Panc1 (cell line): ENCODE data around the gene ZACN.

ENCODE experiments used
- POLR2AphosphoS5 ChIP-seq: IDR thresholded peaks from 2 replicates; pipeline ENCODE4 v1.6.1; 2012; ENCODE audit warnings: mild to moderate bottlenecking, low read depth, low read length, moderate library complexity
- SIN3A ChIP-seq: IDR thresholded peaks from 2 replicates; pipeline ENCODE4 v1.6.1; 2012; ENCODE audit warnings: low read depth, mild to moderate bottlenecking, low read length, moderate library complexity, borderline replicate concordance; ENCODE audit not compliant: insufficient read depth
- TCF7L2 ChIP-seq: IDR thresholded peaks from 2 replicates; pipeline ENCODE4 v1.6.1; 2011; ENCODE audit warnings: mild to moderate bottlenecking, low read depth, low read length, inconsistent platforms
- TF ChIP-seq, protein P1 (sequence below): fragments of 450-650 bp; IDR thresholded peaks from 2 replicates; pipeline ENCODE4 v1.5.1; 2017; ENCODE audit warnings: mild to moderate bottlenecking
- TF ChIP-seq, protein P2 (sequence below), 2 experiments: IDR thresholded peaks; 2 replicates each; pipeline ENCODE4 v1.6.1; 2011 to 2012; ENCODE audit warnings: low read depth in 2 of 2, control low read depth in 1 of 2, low read length in 1 of 2, mild to moderate bottlenecking in 1 of 2, moderate library complexity in 1 of 2; ENCODE audit not compliant: insufficient read depth in 1 of 2

- TF ChIP-seq, protein P1, sequence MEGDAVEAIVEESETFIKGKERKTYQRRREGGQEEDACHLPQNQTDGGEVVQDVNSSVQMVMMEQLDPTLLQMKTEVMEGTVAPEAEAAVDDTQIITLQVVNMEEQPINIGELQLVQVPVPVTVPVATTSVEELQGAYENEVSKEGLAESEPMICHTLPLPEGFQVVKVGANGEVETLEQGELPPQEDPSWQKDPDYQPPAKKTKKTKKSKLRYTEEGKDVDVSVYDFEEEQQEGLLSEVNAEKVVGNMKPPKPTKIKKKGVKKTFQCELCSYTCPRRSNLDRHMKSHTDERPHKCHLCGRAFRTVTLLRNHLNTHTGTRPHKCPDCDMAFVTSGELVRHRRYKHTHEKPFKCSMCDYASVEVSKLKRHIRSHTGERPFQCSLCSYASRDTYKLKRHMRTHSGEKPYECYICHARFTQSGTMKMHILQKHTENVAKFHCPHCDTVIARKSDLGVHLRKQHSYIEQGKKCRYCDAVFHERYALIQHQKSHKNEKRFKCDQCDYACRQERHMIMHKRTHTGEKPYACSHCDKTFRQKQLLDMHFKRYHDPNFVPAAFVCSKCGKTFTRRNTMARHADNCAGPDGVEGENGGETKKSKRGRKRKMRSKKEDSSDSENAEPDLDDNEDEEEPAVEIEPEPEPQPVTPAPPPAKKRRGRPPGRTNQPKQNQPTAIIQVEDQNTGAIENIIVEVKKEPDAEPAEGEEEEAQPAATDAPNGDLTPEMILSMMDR = no peak
- TF ChIP-seq POLR2AphosphoS5 (no peak), SIN3A (no peak), TCF7L2 (no peak)
- TF ChIP-seq, protein P2, sequence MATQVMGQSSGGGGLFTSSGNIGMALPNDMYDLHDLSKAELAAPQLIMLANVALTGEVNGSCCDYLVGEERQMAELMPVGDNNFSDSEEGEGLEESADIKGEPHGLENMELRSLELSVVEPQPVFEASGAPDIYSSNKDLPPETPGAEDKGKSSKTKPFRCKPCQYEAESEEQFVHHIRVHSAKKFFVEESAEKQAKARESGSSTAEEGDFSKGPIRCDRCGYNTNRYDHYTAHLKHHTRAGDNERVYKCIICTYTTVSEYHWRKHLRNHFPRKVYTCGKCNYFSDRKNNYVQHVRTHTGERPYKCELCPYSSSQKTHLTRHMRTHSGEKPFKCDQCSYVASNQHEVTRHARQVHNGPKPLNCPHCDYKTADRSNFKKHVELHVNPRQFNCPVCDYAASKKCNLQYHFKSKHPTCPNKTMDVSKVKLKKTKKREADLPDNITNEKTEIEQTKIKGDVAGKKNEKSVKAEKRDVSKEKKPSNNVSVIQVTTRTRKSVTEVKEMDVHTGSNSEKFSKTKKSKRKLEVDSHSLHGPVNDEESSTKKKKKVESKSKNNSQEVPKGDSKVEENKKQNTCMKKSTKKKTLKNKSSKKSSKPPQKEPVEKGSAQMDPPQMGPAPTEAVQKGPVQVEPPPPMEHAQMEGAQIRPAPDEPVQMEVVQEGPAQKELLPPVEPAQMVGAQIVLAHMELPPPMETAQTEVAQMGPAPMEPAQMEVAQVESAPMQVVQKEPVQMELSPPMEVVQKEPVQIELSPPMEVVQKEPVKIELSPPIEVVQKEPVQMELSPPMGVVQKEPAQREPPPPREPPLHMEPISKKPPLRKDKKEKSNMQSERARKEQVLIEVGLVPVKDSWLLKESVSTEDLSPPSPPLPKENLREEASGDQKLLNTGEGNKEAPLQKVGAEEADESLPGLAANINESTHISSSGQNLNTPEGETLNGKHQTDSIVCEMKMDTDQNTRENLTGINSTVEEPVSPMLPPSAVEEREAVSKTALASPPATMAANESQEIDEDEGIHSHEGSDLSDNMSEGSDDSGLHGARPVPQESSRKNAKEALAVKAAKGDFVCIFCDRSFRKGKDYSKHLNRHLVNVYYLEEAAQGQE (IDR thresholded peaks at IDR 0.05; ENCODE audit: insufficient read depth in 1 of 2, low read depth in 2 of 2, low read length in 1 of 2) = no peak
Observed at GRCh38 chr17:76046064-76046463, 32.9 kb upstream of the ZACN start.
